Chondrocyte (in vitro differentiated cells): ENCODE data around the gene CRIP1. TPM values are rescaled to one million over a fixed set of nuclear protein-coding genes. Genes with fewer than 3 reads are reported as not detected.

Experiments
- DNase-seq: peaks from one replicate; pipeline ENCODE4 v3.0.0; 2021; ENCODE audit warnings: mixed read lengths, low spot score
- H3K27ac Mint-ChIP-seq: one replicate; pipeline ENCODE4 v1.8.0; 2021; ENCODE audit warnings: mild to moderate bottlenecking, moderate library complexity, mixed read lengths; ENCODE audit not compliant: unreplicated experiment
- H3K27me3 Mint-ChIP-seq: 2 replicates; pipeline ENCODE4 v1.8.0; 2021; ENCODE audit warnings: low read depth, mixed read lengths
- H3K36me3 Mint-ChIP-seq: 2 replicates; pipeline ENCODE4 v1.8.0; 2021; ENCODE audit warnings: low read depth, mixed read lengths
- H3K4me1 Mint-ChIP-seq: 2 replicates; pipeline ENCODE4 v1.8.0; 2021; ENCODE audit warnings: low read depth, mild to moderate bottlenecking, mixed read lengths
- H3K4me3 Mint-ChIP-seq: one replicate; pipeline ENCODE4 v1.8.0; 2021; ENCODE audit warnings: mild to moderate bottlenecking, moderate library complexity, mixed read lengths; ENCODE audit not compliant: unreplicated experiment
- H3K9me3 Mint-ChIP-seq: 2 replicates; pipeline ENCODE4 v1.8.0; 2021; ENCODE audit warnings: low read depth, mixed read lengths
- total RNA-seq: library from RNA; stranded (reverse); gene quantifications from 3 replicates; pipeline ENCODE4 v1.2.1, GENCODE V29; 2021
- TF ChIP-seq, protein P1 (sequence below): fragments of 200-600 bp; sonication (generic); IDR thresholded peaks from 2 replicates; pipeline ENCODE4 v1.5.0; 2021; ENCODE audit warnings: antibody characterized with exemption, mild to moderate bottlenecking, moderate library complexity

The CRIP1 gene
- total RNA-seq, 1 donor from 2014 or later = 181 TPM

- DNase-seq = no peak
- H3K4me3 Mint-ChIP-seq = no peak overlapping the region
- H3K27me3 Mint-ChIP-seq = no peaks in the 10 kb centered on the region
- peaks cover 14% of the 10 kb centered on the region for H3K4me1 Mint-ChIP-seq
- peaks cover 6% of the 10 kb centered on the region for H3K9me3 Mint-ChIP-seq
- no peak overlapping the region for H3K27ac Mint-ChIP-seq
- TF ChIP-seq, protein P1, sequence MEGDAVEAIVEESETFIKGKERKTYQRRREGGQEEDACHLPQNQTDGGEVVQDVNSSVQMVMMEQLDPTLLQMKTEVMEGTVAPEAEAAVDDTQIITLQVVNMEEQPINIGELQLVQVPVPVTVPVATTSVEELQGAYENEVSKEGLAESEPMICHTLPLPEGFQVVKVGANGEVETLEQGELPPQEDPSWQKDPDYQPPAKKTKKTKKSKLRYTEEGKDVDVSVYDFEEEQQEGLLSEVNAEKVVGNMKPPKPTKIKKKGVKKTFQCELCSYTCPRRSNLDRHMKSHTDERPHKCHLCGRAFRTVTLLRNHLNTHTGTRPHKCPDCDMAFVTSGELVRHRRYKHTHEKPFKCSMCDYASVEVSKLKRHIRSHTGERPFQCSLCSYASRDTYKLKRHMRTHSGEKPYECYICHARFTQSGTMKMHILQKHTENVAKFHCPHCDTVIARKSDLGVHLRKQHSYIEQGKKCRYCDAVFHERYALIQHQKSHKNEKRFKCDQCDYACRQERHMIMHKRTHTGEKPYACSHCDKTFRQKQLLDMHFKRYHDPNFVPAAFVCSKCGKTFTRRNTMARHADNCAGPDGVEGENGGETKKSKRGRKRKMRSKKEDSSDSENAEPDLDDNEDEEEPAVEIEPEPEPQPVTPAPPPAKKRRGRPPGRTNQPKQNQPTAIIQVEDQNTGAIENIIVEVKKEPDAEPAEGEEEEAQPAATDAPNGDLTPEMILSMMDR = no peak
- peaks cover 3% of the 10 kb centered on the region for H3K36me3 Mint-ChIP-seq
Measured at GRCh38 chr14:105439710-105440553, 46.8 kb upstream of the CRIP1 start.

DNA sequence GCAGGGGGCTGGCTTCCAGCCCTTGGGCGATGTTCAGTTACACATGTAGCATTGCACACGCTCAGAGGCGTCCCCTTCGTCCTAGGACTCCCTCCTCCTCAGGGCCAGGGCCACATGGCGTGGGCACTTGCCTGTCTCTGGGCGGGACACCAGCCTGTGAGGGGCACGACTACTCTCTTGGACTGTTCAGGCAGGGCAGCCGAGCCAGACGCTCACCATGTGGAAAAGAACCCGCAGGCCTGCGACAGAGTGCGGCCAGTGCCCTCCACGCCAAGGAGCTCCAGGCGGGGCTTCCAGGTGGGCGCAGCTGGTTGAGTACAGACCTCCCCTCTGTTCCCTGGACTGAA, 46.2 kb upstream of the CRIP1 start:
- H3K27me3 Mint-ChIP-seq = no peaks in the 10 kb centered on the region
- no peak overlapping the region for H3K27ac Mint-ChIP-seq
- H3K4me1 Mint-ChIP-seq = peaks cover 11% of the 10 kb centered on the region
- H3K36me3 Mint-ChIP-seq = peaks cover 3% of the 10 kb centered on the region
- TF ChIP-seq, protein P1 = no peak
- H3K9me3 Mint-ChIP-seq = peaks cover 2% of the 10 kb centered on the region
- DNase-seq = no peak
- H3K4me3 Mint-ChIP-seq = no peak overlapping the region

DNA sequence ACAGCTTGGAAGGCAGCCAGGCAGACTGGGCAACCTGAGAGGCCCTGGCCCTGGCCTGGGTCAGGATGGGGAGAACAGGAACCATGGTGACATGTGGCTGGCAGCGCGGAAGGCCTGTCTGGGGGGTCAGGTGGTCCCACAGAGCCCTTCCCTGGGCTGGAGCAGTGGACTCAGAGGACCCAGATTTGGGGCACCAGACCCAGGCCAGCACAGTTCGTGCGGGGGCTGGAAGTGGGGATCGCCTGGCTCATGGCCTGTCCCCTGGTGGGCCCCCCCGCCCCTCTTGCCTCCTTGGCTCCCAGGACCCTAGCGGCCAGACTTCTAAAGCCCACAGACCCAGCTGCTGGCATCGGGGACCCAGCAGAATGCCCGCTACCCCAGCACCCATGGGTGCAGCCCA, 45.7 kb upstream of the CRIP1 start:
- no peaks in the 10 kb centered on the region for H3K27me3 Mint-ChIP-seq
- H3K27ac Mint-ChIP-seq = no peak overlapping the region
- no peak for DNase-seq
- peaks cover 3% of the 10 kb centered on the region for H3K36me3 Mint-ChIP-seq
- H3K9me3 Mint-ChIP-seq = no peaks in the 10 kb centered on the region
- no peak overlapping the region for H3K4me3 Mint-ChIP-seq
- H3K4me1 Mint-ChIP-seq = peaks cover 6% of the 10 kb centered on the region
- TF ChIP-seq, protein P1 = no peak

- H3K27ac Mint-ChIP-seq = no peak overlapping the region
- no peaks in the 10 kb centered on the region for H3K4me1 Mint-ChIP-seq
- TF ChIP-seq, protein P1 = no peak
- no peaks in the 10 kb centered on the region for H3K27me3 Mint-ChIP-seq
- no peak overlapping the region for H3K4me3 Mint-ChIP-seq
- peaks cover 3% of the 10 kb centered on the region for H3K36me3 Mint-ChIP-seq
- DNase-seq = no peak
- no peaks in the 10 kb centered on the region for H3K9me3 Mint-ChIP-seq
Measured at GRCh38 chr14:105442125-105442524, 44.6 kb upstream of the CRIP1 start.

DNA sequence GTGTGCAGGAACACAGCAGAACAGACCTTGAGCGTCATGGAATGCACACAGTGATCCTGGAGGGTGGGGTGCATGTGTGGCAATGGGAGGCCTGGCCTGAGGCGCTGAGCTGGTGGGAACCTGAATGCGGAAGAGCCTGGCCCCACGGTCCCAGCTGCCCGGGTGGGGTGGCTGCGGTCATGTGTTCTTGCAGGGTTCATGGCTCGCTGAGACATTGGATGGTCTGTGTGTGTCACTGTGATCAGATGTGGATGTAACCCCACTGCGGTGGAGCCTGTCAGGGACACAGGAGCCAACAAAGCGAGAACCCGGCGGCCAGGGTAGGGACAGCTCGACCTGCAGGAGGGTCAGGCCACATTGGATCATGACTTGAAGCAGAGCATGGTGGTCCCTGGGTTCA, 43.9 kb upstream of the CRIP1 start:
- Mint-ChIP-seq H3K4me1 (no peaks in the 10 kb centered on the region), H3K27ac (no peak overlapping the region), H3K9me3 (no peaks in the 10 kb centered on the region), H3K4me3 (no peak overlapping the region), H3K36me3 (peaks cover 3% of the 10 kb centered on the region), H3K27me3 (no peaks in the 10 kb centered on the region)
- TF ChIP-seq, protein P1 = no peak
- DNase-seq = no peak
